ENCODE measurements around the gene CHADL. TPM values are rescaled to one million over a fixed set of nuclear protein-coding genes. Genes with fewer than 3 reads are reported as not detected.

Gene CHADL
- total and polyA plus RNA-seq, 2 experiments from 2014 or later = 1.6 TPM; not detected in 1

- TF ChIP-seq ETS1 (IDR thresholded peaks at IDR 0.05) = no peak
These were observed 2.6 kb upstream of the CHADL start (continued) for GRCh38 chr22:41243361-41243760.

- Mint-ChIP-seq H3K4me3 (no peak overlapping the region), H3K9me3 (no peaks in the 10 kb centered on the region)
- TF ChIP-seq CREB1 (CRISPR knock-in tag; IDR thresholded peaks at IDR 0.05; ENCODE audit: low read depth) (no peak), POLR2AphosphoS5 (IDR thresholded peaks at IDR 0.05; ENCODE audit: low read depth) (no peak), ZNF331 (CRISPR knock-in tag; IDR thresholded peaks at IDR 0.05; ENCODE audit: low read depth) (no peak), CTCF (conservative IDR thresholded peaks at IDR 0.05; ENCODE audit: low read depth in 2 of 2) (no peak), EZH2phosphoT487 (IDR thresholded peaks at IDR 0.05; ENCODE audit: unreplicated experiment) (no peak), STAT1 (IDR thresholded peaks at IDR 0.05; ENCODE audit: unreplicated experiment) (no peak), ETS1 (IDR thresholded peaks at IDR 0.05) (no peak), ZNF462 (CRISPR knock-in tag; IDR thresholded peaks at IDR 0.05) (no peak), REST (IDR thresholded peaks at IDR 0.05; ENCODE audit: unreplicated experiment) (no peak), NANOG (IDR thresholded peaks at IDR 0.05; ENCODE audit: borderline replicate concordance) (no peak)
These were observed 1.8 kb upstream of the CHADL start for GRCh38 chr22:41242396-41243117.

More at GRCh38 chr22:41242396-41243117, 1.8 kb upstream of the CHADL start:
- no peak overlapping the region for H3K4me3 ChIP-seq
- H2AFZ ChIP-seq = no peak overlapping the region
- H4K20me1 ChIP-seq (replicated peaks; ENCODE audit: insufficient read depth) = no peaks in the 10 kb centered on the region; the same call in 1 of the 2 replicates
- no peaks in the 10 kb centered on the region for H3K9me2 ChIP-seq (ENCODE audit: insufficient read depth)
- no peak for ATAC-seq
- DNase-seq (ENCODE audit: low spot score) = no peak
- no peaks in the 10 kb centered on the region for H3K27me3 ChIP-seq (ENCODE audit: insufficient read depth)
- Mint-ChIP-seq H3K27ac (no peak overlapping the region), H3K36me3 (ENCODE audit: low read depth) (peaks cover 30% of the 10 kb centered on the region), H3K4me1 (peaks cover 4% of the 10 kb centered on the region; the same call in 1 of the 3 replicates), H3K27me3 (ENCODE audit: insufficient read depth, low read depth, poor library complexity) (peaks cover 12% of the 10 kb centered on the region)
- peaks cover 31% of the 10 kb centered on the region for H3F3A ChIP-seq (replicated peaks; ENCODE audit: low read depth)
- no peak overlapping the region for H3K27ac ChIP-seq (ENCODE audit: low read depth)
- H3K4me1 ChIP-seq (ENCODE audit: insufficient read depth) = peaks cover 3% of the 10 kb centered on the region; the same call in 1 of the 2 replicates
- H3K4me2 ChIP-seq = no peak overlapping the region
- H3K36me3 ChIP-seq (ENCODE audit: insufficient read depth) = peaks cover 7% of the 10 kb centered on the region
- no peaks in the 10 kb centered on the region for H3K79me2 ChIP-seq (replicated peaks; ENCODE audit: insufficient read depth)
